Omental fat pad (tissue), 4 donors: ENCODE results near the gene IGF2R. TPM values are rescaled to one million over a fixed set of nuclear protein-coding genes. Genes with fewer than 3 reads are reported as not detected.
"Not testable (repeated sequence)": the region's sequence is repeated elsewhere in the genome, so short reads cannot be mapped to it uniquely, and the experiment has no call there.

ENCODE experiments used
- ATAC-seq: fragments of 150-250 bp; one replicate; pipeline ENCODE4 v1.9.1; 2016; ENCODE audit warnings: mild to moderate bottlenecking, moderate library complexity; ENCODE audit not compliant: low FRiP score
- DNase-seq: peaks from one replicate; pipeline ENCODE4 v3.0.0-alpha.2; 2019; ENCODE audit warnings: low spot score
- CTCF ChIP-seq, 3 donors: fragments of 450-650 bp; IDR thresholded peaks; one replicate each; pipeline ENCODE4 v1.5.1; 2016 to 2017; ENCODE audit warnings: antibody characterized with exemption in 3 of 3, mild to moderate bottlenecking in 3 of 3, moderate library complexity in 2 of 3
- total RNA-seq, 4 donors: library from RNA; depleted of rRNA; stranded (reverse); fragments of >200 nt; gene quantifications; one replicate each; pipeline ENCODE4 v1.1.0, GENCODE V29; 2016

The IGF2R gene
- total RNA-seq, 4 donors from 2014 or later = 69.9 to 131 (median 110) TPM

- no peak for ATAC-seq
- TF ChIP-seq CTCF (IDR thresholded peaks at IDR 0.05) = no peak
Observed at GRCh38 chr6:160085226-160085625, 116.3 kb downstream of the IGF2R start.

GRCh38 chr6:160085713-160086505, 117.0 kb downstream of the IGF2R start:
- no peak for ATAC-seq
- DNase-seq = no peak

More at GRCh38 chr6:160085226-160085625, 116.3 kb downstream of the IGF2R start:
- no peak for DNase-seq

DNA sequence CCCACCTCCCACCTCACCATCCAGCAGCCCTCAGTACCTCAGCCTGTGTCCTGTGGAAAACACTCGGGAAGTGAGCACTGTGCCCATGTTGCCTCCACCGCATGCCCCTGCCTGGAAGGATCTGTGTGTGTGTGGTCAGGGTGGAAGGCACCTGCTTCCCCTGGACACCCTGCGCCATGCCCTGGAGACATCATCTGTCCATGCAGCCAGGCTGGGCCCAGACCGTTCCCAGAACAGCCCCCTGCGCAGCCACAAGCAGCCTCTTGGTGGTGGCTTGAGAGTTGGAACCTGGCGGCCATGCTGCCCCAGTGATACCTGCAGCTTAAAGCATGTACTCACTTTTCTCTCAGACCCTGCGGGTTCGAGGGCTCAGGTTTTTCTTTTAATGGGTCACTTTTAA, 117.9 kb downstream of the IGF2R start:
- no peak for TF ChIP-seq CTCF (IDR thresholded peaks at IDR 0.05)
- no peak for ATAC-seq
- no peak for DNase-seq

More at GRCh38 chr6:160085713-160086505, 117.0 kb downstream of the IGF2R start:
- no peak for TF ChIP-seq CTCF (IDR thresholded peaks at IDR 0.05)

GRCh38 chr6:160088069-160088783, 119.3 kb downstream of the IGF2R start:
- peak in 1 of 3 donors; percentile 48 for TF ChIP-seq CTCF (IDR thresholded peaks at IDR 0.05)
- DNase-seq = no peak
- peak; percentile 69 for ATAC-seq

DNA sequence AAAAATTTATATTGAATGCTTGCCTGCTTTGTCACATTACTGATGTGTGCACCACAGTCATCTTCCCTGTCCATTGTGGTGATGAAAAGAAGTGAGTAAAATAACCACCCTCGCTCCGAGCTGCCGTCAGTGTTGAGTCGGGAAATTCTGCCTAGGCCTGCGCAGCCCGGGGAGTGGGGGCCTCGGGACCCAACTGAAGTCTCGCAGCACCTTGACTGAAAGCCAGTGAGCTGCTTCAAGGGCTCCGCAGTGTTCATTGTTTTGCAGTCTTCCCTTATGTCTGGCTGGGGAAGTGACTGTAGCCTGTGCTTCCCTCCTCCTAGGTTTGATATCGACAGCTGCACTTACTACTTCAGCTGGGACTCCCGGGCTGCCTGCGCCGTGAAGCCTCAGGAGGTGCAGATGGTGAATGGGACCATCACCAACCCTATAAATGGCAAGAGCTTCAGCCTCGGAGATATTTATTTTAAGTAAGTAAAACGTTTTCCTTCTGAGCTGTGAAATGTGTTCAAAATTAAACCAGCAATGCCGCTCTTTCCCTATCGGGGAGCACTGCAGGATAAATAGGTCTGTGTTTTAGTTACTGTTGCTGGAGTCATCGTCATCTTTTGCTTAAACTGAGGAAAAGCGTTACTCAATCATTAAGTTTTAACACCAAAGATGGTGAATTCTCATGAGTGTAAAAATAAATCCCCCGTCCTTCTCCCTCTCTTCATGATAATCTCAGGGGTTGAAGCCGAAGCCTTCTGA, 120.1 kb downstream of the IGF2R start:
- DNase-seq (no peak), ATAC-seq (peak; percentile 58)
- TF ChIP-seq CTCF (IDR thresholded peaks at IDR 0.05) = no peak

DNA sequence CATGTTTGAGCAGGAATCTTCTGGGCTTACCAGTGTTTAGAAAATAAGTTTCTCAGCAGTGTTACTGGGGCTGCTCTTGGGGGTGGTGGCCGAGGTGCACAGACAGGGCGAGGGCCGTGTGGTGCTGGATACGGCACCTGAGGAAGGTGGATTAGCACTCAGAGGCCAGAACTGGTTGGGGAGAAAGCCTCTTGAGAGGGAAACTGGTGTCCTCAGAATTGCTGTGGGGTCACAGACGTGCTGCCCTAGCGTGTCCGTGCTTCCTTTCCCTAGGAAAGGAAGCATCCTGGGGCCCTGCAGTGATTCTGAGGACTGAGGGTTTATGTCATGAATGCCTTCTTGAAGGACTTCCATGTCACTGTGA, 120.6 kb downstream of the IGF2R start:
- ATAC-seq = no peak
- no peak for TF ChIP-seq CTCF (IDR thresholded peaks at IDR 0.05)
- DNase-seq = no peak

DNA sequence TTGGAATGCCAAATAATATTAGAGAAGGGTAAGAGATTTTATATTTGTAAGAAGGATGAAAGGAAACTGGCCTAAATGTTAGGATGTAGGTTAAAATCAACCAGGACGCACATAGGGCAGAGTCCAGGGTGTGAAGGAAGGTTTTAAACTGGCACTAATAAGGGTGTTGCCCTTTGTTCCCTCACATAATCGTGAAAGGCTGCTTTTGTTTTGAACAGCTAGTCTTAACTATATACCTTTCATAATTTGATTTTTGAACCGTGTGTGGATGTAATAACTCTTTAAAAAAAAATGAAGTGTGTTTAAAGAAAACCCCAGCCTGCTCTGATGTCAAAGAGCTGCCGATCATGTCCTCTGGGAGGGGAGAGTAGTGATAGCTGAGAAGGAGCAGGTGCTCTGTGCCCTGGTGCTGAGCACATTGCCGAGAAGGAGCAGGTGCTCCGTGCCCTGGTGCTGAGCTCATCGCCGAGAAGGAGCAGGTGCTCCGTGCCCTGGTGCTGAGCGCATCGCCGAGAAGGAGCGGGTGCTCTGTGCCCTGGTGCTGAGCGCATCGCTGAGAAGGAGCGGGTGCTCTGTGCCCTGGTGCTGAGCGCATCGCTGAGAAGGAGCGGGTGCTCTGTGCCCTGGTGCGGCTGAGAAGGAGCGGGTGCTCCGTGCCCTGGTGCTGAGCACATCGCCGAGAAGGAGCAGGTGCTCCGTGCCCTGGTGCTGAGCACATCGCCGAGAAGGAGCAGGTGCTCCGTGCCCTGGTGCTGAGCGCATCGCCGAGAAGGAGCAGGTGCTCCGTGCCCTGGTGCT, 121.8 kb downstream of the IGF2R start:
- ATAC-seq, DNase-seq: not testable (repeated sequence)

DNA sequence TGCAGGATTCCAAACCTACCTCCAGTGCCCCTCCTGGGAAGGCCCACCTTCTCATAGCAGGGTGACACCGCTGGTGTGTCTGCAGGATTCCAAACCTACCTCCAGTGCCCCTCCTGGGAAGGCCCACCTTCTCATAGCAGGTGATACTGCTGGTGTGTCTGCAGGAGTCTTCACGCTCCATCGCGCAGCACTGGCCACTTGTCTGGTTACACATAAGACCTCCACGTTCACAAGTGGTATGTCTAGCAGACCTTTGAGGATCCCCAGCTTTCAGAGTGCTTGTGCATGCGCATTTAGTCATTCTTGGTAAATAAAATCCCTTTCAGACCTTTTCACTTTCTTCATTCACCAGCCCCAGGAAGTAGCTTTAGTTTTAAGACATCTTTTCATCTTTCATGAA, 123.3 kb downstream of the IGF2R start:
- DNase-seq, ATAC-seq: not testable (repeated sequence)
